Caco-2 (cell line): ENCODE results near the gene SLMAP. TPM values are rescaled to one million over a fixed set of nuclear protein-coding genes. Genes with fewer than 3 reads are reported as not detected.

Experiments
- BruUV-seq: library from RNA; stranded (reverse); fragments of 400-500 nt; replicated peaks from 2 replicates; lab custom pipeline; 2021; lab: Mats Ljungman, UMichigan
- CTCF ChIA-PET: fragments of 300-600 bp; sonication (Branson Sonifier 250); formaldehyde crosslinking; loops from one replicate; lab custom pipeline; 2022; ENCODE audit warnings: antibody characterized with exemption; lab: Charles Lee
- POLR2A ChIA-PET: fragments of 300-600 bp; sonication (Branson Sonifier 250); formaldehyde crosslinking; loops from one replicate; lab custom pipeline; 2022; ENCODE audit warnings: antibody characterized with exemption; lab: Charles Lee
- DNase-seq, 2 experiments: peaks; one replicate each; pipeline versions ENCODE4 v3.0.0 to v3.0.0-alpha.2; 2020 to 2022
- H3K27me3 ChIP-seq: replicated peaks from 2 replicates; pipeline ENCODE4 v1.6.0; 2011; ENCODE audit warnings: low read length; ENCODE audit not compliant: control insufficient read depth, insufficient read depth
- H3K36me3 ChIP-seq: 2 replicates; pipeline ENCODE4 v1.5.1; 2011; ENCODE audit warnings: low read length; ENCODE audit not compliant: control insufficient read depth, insufficient read depth
- H3K4me1 ChIP-seq: fragments of 250-450 bp; sonication (Bioruptor Pico); 2 replicates; pipeline ENCODE4 v1.5.1; 2020; ENCODE audit warnings: mild to moderate bottlenecking
- H3K4me3 ChIP-seq: 2 replicates; pipeline ENCODE4 v1.5.1; 2011; ENCODE audit warnings: low read depth, mild to moderate bottlenecking, control low read depth, low read length
- H3K9me3 ChIP-seq: fragments of 250-450 bp; sonication (Bioruptor Pico); 2 replicates; pipeline ENCODE4 v1.5.1; 2020; ENCODE audit warnings: mild to moderate bottlenecking, moderate library complexity
- H3K27ac Mint-ChIP-seq: one replicate; pipeline ENCODE4 v1.8.0; 2022; ENCODE audit warnings: mixed read lengths; ENCODE audit not compliant: unreplicated experiment
- H3K27me3 Mint-ChIP-seq: one replicate; pipeline ENCODE4 v1.8.0; 2022; ENCODE audit warnings: mixed read lengths; ENCODE audit not compliant: insufficient read depth, unreplicated experiment
- H3K36me3 Mint-ChIP-seq: one replicate; pipeline ENCODE4 v1.8.0; 2022; ENCODE audit warnings: mild to moderate bottlenecking, mixed read lengths; ENCODE audit not compliant: insufficient read depth, unreplicated experiment
- H3K4me1 Mint-ChIP-seq: one replicate; pipeline ENCODE4 v1.8.0; 2022; ENCODE audit warnings: low read depth, mixed read lengths; ENCODE audit not compliant: unreplicated experiment
- H3K4me3 Mint-ChIP-seq: one replicate; pipeline ENCODE4 v1.8.0; 2022; ENCODE audit warnings: mild to moderate bottlenecking, moderate library complexity, mixed read lengths; ENCODE audit not compliant: unreplicated experiment
- H3K9me3 Mint-ChIP-seq: one replicate; pipeline ENCODE4 v1.8.0; 2022; ENCODE audit warnings: mixed read lengths; ENCODE audit not compliant: unreplicated experiment
- intact Hi-C: fragments of 100-400 bp; cut with micrococcal nuclease; formaldehyde crosslinking; loops from one replicate; pipeline ENCODE4 v1.10.0; 2022; ENCODE audit not compliant: unreplicated experiment
- total RNA-seq: library from RNA; stranded (reverse); gene quantifications from 2 replicates; pipeline ENCODE4 v1.2.3, GENCODE V29; 2022
- TF ChIP-seq, protein P1 (sequence below), 2 experiments: fragments of 200-600 bp in 1 of 2; IDR thresholded peaks; 1 replicate in 1 of 2; 2 replicates in 1 of 2; pipeline versions ENCODE4 v1.5.1 to v1.8.0; 2011 to 2022; ENCODE audit warnings: antibody characterized with exemption in 1 of 2, control low read depth in 1 of 2, inconsistent platforms in 1 of 2, low read depth in 1 of 2, low read length in 1 of 2, mild to moderate bottlenecking in 1 of 2, moderate library complexity in 1 of 2; ENCODE audit not compliant: insufficient read depth in 1 of 2, severe bottlenecking in 1 of 2, unreplicated experiment in 1 of 2

Gene SLMAP
- total RNA-seq, 1 experiment from 2014 or later: 136 TPM

DNA sequence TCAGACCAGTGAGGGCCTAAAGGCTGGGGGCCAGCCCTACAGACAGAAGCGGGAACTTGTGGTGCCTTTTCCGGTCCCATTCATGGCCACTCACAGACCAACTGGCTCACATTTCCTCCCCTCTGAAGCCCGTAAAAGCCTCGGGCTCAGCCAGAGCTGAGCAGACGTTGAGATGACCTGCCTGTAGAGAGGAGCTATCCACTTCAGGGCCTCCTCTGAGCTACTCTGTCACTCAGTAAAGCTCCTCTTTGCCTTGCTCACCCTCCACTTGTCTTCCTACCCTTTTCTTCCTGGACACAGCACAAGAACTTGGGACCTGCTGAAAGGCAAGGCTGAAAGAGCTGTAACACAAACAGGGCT lies 53.5 kb downstream of the SLMAP start:
- peaks cover 21% of the 10 kb centered on the region for H3K4me1 Mint-ChIP-seq
- Histone ChIP-seq H3K4me1 (peaks cover 10% of the 10 kb centered on the region; the same call in 1 of the 2 replicates), H3K9me3 (no peaks in the 10 kb centered on the region), H3K4me3 (no peak overlapping the region), H3K27me3 (no peaks in the 10 kb centered on the region), H3K36me3 (no peaks in the 10 kb centered on the region)
- H3K36me3 Mint-ChIP-seq: peaks cover 14% of the 10 kb centered on the region
- intact Hi-C loops: no loop called here
- H3K4me3 Mint-ChIP-seq: no peak overlapping the region
- no peaks in the 10 kb centered on the region for H3K9me3 Mint-ChIP-seq
- no peaks in the 10 kb centered on the region for H3K27me3 Mint-ChIP-seq
- BruUV-seq: no TSS peak
- ChIA-PET CTCF (no interaction called here), POLR2A (no interaction called here)
- no peak overlapping the region for H3K27ac Mint-ChIP-seq
- no peak for DNase-seq
- TF ChIP-seq, protein P1, sequence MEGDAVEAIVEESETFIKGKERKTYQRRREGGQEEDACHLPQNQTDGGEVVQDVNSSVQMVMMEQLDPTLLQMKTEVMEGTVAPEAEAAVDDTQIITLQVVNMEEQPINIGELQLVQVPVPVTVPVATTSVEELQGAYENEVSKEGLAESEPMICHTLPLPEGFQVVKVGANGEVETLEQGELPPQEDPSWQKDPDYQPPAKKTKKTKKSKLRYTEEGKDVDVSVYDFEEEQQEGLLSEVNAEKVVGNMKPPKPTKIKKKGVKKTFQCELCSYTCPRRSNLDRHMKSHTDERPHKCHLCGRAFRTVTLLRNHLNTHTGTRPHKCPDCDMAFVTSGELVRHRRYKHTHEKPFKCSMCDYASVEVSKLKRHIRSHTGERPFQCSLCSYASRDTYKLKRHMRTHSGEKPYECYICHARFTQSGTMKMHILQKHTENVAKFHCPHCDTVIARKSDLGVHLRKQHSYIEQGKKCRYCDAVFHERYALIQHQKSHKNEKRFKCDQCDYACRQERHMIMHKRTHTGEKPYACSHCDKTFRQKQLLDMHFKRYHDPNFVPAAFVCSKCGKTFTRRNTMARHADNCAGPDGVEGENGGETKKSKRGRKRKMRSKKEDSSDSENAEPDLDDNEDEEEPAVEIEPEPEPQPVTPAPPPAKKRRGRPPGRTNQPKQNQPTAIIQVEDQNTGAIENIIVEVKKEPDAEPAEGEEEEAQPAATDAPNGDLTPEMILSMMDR (IDR thresholded peaks at IDR 0.05; ENCODE audit: insufficient read depth in 1 of 2, low read depth in 1 of 2, low read length in 1 of 2, severe bottlenecking in 1 of 2, unreplicated experiment in 1 of 2): no peak

DNA sequence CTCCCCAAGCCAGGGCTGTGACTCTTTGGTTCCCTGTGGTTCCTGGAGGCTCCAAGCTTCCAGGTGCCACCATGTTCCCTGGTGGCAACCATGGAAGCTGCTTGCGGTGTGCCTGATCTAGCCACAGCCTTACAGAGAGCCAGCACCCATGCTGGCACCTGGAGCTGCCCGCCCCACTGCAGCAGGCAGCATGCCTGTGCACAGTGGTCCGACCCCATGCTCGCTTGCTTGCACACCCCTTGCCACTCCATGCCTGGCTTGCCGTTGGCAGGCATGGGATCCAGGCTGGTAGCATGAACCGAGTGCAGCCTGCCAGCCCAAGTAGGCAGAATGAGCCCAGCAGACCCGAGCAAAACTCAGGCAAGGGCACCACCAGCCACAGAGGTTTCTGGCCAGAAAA lies 53.9 kb downstream of the SLMAP start:
- ChIA-PET CTCF (no interaction called here), POLR2A (no interaction called here)
- no peak overlapping the region for H3K27ac Mint-ChIP-seq
- Histone ChIP-seq H3K4me3 (no peak overlapping the region), H3K27me3 (no peaks in the 10 kb centered on the region), H3K36me3 (no peaks in the 10 kb centered on the region), H3K4me1 (peaks cover 6% of the 10 kb centered on the region; the same call in 1 of the 2 replicates), H3K9me3 (no peaks in the 10 kb centered on the region)
- DNase-seq: no peak
- intact Hi-C loops: no loop called here
- no TSS peak for BruUV-seq
- H3K9me3 Mint-ChIP-seq: no peaks in the 10 kb centered on the region
- TF ChIP-seq, protein P1 (IDR thresholded peaks at IDR 0.05; ENCODE audit: insufficient read depth in 1 of 2, low read depth in 1 of 2, low read length in 1 of 2, severe bottlenecking in 1 of 2, unreplicated experiment in 1 of 2): no peak
- H3K27me3 Mint-ChIP-seq: no peaks in the 10 kb centered on the region
- peaks cover 14% of the 10 kb centered on the region for H3K36me3 Mint-ChIP-seq
- peaks cover 16% of the 10 kb centered on the region for H3K4me1 Mint-ChIP-seq
- H3K4me3 Mint-ChIP-seq: no peak overlapping the region

- CTCF ChIA-PET: no interaction called here
- TF ChIP-seq, protein P1 (IDR thresholded peaks at IDR 0.05; ENCODE audit: insufficient read depth in 1 of 2, low read depth in 1 of 2, low read length in 1 of 2, severe bottlenecking in 1 of 2, unreplicated experiment in 1 of 2): no peak
- Mint-ChIP-seq H3K27me3 (no peaks in the 10 kb centered on the region), H3K36me3 (peaks cover 14% of the 10 kb centered on the region), H3K9me3 (no peaks in the 10 kb centered on the region), H3K4me3 (no peak overlapping the region), H3K27ac (no peak overlapping the region), H3K4me1 (peaks cover 11% of the 10 kb centered on the region)
- Histone ChIP-seq H3K9me3 (no peaks in the 10 kb centered on the region), H3K4me1 (peaks cover under 1% of the 10 kb centered on the region; the same call in 1 of the 2 replicates), H3K4me3 (no peak overlapping the region), H3K36me3 (no peaks in the 10 kb centered on the region), H3K27me3 (no peaks in the 10 kb centered on the region)
- POLR2A ChIA-PET: no interaction called here
- DNase-seq: no peak
- intact Hi-C loops: no loop called here
- BruUV-seq: no TSS peak
These were observed 54.5 kb downstream of the SLMAP start for GRCh38 chr3:57810471-57811137.
